GM19324 (cell line): ENCODE results near the gene KRTAP2-1.
"Not testable (repeated sequence)": the region's sequence is repeated elsewhere in the genome, so short reads cannot be mapped to it uniquely, and the experiment has no call there.

Experiments used
- ATAC-seq: cut with Tn5 transposase; IDR thresholded peaks from one replicate; pipeline ENCODE4 v1.9.1; 2021; ENCODE audit warnings: mild to moderate bottlenecking, moderate library complexity; ENCODE audit not compliant: unreplicated experiment, low FRiP score

Gene KRTAP2-1

DNA sequence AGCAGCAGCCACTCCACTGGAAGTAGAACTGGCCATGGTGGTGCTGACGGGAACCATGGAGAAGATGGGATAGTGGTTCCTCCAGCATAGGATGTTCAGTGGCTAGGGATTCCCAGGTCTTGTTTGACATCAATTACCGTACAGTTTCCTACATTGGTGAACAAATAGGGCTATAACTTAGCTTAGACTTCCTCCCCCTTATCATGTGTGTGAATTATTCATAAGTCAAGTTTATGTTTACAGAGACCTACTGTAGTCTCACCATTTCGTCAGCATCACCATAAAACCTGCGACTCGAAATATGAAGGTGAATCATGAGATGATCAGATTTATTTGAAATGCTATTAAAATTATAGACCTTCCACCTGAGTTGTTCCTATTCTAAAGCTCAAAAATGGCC lies 11.6 kb upstream of the KRTAP2-1 start:
- no peak for ATAC-seq

DNA sequence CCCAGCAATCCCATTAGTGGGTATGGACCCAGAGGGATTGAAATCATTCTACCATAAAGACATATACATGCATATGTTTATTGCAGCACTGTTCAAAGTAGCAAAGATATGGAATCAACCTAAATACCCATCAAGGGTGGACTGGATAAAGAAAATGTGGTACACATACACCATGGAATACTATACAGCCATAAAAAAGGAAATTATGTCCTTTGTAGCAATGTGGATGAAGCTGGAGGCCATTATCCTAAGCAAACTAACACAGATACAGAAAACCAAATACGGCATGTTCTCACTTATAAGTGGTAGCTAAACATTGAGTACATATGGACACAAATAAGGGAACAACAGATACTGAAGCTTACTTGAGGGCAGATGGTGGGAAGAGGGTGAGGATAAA lies 10.4 kb upstream of the KRTAP2-1 start:
- ATAC-seq: no peak

DNA sequence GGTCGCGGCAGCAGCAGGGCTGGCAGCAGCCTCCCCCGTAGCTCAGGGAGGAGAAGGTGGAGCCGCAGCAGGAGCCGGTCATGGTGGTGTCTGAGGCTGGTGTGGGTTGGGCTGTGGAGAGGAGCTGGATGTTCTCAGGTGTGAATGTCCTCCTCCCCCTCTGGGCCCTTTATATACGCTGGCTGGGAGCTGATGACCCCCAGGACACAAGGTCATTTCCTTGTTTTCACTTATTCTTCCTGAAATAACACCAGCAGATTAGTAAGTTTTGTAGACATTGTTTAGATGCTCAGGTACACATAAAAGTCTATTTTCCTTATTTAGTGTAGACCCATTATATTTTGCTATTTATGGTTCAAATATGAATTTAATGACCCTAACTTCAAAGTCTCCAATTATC lies 8.0 kb upstream of the KRTAP2-1 start, which contains the start of gene KRTAP2-2:
Gene KRTAP2-2, minus strand, starts transcription at position 101 of the 400 bp plus-strand sequence. Its CDS starts 19 bp downstream, at position 82.
- not testable (repeated sequence) for ATAC-seq

DNA sequence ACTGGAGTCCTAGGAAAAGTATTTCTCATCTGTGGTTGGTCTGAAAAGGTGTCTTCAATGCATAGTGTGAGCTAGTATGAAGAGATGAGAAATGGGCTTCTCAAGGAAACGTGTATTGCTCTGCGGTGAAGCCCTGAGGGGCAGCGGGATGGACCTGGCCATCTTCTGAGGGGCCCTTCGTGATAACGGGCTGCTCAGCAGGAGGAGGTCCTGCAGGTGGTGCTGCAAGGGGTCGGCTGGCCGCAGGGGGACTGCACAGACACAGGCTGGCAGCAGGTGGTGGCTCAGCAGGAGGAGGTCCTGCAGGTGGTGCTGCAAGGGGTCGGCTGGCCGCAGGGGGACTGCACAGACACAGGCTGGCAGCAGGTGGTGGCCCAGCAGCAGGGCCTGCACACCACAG lies 7.4 kb upstream of the KRTAP2-1 start:
- ATAC-seq: not testable (repeated sequence)

DNA sequence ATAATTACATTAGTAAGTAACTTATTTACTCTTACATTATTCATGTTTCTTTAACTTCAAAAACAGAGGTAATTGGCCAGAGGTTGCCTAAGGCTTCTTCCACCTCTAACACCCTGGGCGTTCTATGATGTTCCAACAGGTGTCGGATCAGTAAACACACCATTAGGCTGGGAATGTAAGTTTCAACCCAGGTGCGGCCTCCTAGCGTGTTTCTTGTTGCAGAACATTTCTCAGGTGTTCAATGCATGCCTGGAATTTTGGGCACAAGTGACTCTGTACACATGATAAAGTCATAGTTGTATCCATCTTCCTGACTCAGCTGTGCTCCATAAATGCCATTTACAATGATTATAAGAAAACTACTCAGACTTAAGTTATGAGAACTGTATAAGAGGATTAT lies 6.9 kb upstream of the KRTAP2-1 start:
- ATAC-seq: no peak

DNA sequence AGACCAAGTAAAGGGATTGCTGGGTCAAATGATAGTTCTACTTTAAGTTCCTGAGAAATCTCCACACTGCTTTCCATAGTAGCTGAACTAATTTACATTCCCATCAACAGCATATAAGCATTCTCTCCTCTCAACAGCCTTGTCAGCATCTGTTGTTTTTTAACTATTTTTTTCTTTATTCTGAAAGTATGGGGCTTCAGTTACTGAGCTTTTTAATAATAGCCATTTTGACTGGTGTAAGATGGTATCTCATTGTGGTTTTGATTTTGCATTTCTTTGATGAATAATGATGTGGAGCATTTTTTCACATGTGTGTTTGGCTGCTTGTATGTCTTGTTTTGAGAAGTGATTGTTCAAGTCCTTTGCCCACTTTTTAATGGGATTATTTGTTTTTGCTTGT lies 5.5 kb upstream of the KRTAP2-1 start:
- ATAC-seq: no peak

DNA sequence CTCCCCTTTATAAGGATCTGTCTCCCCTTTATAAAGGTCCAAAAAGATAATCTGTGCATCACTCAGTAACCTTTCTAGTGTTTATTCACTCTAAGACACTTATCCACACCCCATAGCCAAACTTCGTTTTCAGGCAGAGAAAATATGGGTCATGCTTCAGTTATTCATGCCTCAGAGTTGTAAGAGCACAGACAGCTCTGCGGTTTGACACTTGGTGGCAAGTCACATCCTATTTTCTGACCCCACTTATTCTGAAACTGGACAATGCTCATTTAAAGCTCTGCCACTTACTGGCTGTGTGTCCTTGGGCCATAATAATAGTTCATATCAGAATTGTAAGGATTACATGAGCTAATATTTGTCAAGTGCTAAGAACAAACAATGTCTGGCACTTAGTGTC lies 2.0 kb upstream of the KRTAP2-1 start:
- ATAC-seq: no peak

DNA sequence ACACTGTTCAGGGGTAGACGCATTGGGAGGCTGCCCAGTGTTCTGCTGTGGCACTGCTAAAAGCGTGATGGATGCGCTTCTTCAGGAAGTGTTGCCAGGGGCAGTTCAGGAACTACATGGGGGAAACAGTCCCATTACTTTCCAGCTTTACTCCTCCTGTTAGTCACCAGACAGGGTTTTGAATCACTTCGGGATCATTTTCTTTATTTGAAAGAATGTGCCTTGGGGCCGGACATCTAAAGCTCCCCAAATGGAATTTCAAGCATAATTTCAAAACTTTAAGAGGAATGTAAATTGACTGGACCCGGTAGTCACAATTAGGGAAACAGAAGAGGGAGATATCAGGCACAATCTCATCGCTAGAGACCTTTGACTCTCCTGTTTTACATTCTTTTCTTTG lies 1.3 kb upstream of the KRTAP2-1 start:
- no peak for ATAC-seq

DNA sequence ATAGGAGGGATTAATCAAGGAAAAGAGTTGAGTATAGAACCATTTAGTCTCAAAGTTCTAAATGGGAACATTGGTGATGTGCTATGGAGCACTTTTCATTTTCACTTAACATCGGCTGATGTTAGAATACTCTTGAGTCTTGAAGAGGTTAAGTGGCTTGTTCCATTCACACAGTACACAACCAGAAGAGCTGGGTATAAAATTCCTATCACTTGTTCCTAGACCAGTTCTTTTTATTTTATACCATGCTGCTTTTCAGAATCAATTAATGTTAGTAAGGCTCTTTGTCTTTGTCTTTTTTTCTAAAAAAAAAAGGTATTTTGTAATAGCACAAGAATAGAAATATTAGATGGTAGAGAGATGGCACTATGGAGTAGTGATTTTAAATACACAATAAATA lies 4.2 kb downstream of the KRTAP2-1 start:
- no peak for ATAC-seq

DNA sequence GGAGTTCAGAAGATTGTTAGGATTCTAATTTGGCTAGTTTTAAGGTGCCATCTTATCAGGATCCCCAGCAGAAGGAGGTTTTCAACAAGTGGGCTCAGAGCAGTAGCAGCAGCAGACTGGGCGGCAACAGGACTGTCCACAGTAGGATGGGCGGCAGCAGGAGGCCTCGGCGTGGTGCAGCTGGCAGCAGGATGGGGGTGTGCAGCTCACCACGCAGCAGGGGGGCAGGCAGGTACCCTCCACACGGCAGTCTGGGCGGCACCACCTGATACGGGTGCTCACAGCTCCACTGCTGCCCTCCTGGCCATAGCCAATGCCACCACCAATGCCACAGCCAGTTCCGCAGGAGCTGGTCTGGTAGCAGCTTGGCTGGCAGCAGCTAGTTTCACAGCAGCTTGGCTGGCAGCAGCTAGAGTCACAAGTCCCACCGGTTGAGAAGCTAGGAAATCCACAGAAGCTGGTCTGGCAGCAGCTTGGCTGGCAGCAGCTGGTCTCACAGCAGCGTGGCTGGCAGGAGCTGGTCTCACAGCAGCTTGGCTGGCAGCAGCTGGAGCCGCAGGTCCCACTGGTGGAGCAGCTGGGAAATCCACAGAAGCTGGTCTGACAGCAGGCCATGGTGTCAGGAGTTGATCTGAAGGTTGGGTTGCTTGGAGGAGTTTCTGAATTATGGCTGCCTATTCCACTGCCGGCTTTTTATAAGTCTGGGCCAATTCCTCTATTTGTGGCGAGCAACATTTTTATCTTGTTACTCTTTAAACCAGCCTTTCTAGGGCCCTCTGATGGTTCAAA lies 6.1 kb downstream of the KRTAP2-1 start, which contains the start of gene KRTAP1-1:
Gene KRTAP1-1, minus strand, starts transcription at position 668 of the 789 bp plus-strand sequence. Its CDS starts 53 bp downstream, at position 615.
- ATAC-seq: not testable (repeated sequence)

DNA sequence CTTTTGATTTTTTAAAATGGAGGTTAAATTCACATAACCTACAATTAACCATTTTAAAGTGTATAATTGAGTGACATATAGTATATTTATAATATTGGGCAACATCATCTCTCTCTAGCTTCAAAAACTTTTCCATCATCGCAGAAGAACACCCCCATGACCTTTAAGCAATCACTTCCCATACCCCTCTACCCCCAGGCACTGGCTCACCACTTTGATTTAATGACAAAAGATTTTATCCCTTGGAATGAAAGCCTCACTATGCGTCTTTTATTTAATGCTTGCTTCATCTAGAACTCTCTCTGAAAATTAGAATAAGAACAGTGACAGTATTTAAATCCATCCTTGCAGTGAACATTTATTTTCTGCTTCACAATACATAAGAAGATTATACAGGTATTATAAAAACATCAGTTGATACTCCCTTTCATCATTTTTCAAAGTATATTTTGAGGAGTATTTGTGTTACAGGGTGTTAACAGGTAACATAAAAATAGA lies 9.2 kb downstream of the KRTAP2-1 start:
- ATAC-seq: no peak

DNA sequence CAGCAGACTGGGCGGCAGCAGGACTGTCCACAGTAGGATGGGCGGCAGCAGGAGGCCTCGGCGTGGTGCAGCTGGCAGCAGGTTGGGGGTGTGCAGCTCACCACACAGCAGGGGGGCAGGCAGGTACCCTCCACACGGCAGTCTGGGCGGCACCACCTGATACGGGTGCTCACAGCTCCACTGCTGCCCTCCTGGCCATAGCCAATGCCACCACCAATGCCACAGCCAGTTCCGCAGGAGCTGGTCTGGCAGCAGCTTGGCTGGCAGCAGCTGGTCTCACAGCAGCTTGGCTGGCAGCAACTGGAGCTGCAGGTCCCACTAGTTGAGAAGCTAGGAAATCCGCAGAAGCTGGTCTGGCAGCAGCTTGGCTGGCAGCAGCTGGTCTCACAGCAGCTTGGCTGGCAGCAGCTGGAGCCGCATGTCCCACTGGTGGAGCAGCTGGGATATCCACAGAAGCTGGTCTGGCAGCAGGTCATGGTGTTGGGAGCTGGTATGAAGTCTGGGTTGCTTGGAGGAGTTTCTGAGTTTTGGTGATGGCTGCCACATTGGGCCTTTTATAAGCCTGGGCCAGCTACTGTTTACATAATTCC lies 12.7 kb downstream of the KRTAP2-1 start, which contains the start of gene KRTAP1-3:
Gene KRTAP1-3, minus strand, starts transcription at position 529 of the 590 bp plus-strand sequence. Its CDS starts 53 bp downstream, at position 476.
- ATAC-seq: not testable (repeated sequence)

DNA sequence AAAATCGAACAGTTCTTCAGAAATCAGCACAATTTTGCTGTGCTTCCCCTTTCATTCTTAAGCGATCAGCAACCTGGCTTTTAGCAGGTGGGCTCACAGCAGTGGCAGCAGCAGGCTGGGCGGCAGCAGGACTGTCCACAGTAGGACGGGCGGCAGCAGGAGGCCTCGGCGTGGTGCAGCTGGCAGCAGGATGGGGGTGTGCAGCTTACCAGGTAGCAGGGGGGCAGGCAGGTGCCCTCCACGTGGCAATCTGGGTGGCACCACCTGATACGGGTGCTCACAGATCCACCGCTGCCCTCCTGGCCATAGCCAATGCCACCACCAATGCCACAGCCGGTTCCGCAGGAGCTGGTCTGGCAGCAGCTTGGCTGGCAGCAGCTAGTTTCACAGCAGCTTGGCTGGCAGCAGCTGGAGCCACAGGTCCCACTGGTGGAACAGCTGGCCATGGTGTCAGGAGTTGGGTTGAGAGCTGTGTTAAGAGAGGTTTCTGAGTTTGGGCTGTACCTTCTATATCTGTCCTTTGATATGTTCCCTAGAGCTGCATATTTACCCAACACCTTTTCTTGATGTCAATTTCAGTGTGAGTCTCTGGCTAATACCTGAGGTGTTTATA lies 17.4 kb downstream of the KRTAP2-1 start, which contains the start of gene KRTAP1-4:
Gene KRTAP1-4, minus strand, starts transcription at position 563 of the 613 bp plus-strand sequence. Its CDS starts 117 bp downstream, at position 446.
- ATAC-seq: no peak

DNA sequence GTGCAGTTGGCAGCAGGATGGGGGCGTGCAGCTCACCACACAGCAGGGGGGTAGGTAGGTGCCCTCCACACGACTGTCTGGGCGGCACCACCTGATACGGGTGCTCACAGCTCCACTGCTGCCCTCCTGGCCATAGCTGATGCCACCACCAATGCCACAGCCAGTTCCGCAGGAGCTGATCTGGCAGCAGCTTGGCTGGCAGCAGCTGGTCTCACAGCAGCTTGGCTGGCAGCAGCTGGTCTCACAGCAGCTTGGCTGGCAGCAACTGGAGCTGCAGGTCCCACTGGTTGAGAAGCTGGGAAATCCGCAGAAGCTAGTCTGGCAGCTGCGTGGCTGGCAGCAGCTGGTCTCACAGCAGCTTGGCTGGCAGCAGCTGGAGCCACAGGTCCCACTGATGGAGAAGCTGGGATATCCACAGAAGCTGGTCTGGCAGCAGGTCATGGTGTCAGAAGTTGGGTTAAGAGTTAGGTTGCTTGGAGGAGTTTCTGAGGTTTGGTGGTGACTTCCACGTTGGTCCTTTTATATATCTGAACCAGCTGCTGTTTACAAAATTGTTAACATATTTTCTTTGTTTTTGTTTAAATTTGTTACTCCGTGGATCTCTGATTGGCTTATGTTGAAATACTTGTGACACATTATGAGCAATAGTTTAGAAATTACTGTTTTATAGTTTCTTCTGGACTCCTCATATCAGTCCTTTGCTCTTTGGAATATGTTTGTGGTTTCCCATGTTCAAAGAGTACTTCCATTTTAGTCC lies 20.2 kb downstream of the KRTAP2-1 start, which contains the start of gene KRTAP1-5:
Gene KRTAP1-5, minus strand, starts transcription at position 494 of the 757 bp plus-strand sequence. Its CDS starts 53 bp downstream, at position 441.
- ATAC-seq: no peak

DNA sequence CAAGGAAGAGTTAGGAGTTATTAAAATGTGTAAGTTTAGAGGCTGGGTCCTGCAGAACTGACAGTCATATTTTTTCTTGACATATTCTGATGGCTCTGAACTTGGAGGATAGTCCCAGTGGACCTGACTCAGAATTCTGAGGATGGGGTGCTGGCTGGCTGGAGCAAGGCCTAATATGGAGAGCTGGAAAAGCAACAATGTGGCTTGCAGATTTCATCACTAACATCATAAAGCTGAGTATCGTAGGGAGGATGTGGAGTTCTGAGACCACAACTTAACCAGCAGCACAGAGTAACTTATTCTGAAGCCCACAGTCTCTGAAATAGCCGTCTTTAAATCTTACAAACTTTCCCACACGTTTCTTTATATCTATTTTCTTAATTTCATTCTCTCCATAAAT lies 22.4 kb downstream of the KRTAP2-1 start:
- ATAC-seq: no peak

DNA sequence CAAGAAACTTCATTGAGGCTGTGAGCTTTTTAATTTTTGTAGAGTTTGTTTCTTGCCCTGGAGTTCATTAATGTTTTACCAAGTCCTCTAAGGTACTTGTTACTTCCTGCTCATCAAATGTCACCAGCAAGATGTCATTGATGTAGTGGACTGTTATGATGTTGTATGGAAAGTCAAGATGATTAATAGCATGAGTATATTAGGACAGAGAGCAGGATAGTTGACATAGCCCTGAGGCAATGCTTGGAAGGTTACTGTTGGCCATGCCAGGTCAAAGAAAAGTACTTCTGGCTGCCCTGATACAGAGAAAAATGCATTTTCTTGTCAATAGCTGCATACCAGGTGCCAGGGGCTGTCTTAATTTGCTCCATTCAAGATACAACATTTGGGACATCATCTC lies 26.8 kb downstream of the KRTAP2-1 start:
- no peak for ATAC-seq

DNA sequence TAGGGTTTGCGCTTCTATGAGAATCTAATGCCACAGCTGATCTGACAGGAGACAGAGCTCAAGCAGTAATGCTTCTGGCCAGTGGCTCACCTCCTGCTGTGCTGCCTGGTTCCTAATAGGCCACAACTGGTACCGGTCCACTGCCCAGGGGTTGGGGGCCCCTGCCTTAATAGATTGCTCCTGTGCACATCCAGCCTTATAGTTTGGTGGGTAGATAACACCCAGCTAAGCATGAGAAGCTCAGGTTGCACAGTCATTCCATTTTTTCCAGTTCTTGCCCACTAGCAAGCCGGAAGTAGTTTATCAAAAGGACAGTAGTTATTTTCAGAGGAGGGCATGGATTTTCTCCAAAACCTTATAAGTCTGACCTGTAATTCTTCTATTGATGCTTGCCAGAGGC lies 27.7 kb downstream of the KRTAP2-1 start:
- no peak for ATAC-seq

DNA sequence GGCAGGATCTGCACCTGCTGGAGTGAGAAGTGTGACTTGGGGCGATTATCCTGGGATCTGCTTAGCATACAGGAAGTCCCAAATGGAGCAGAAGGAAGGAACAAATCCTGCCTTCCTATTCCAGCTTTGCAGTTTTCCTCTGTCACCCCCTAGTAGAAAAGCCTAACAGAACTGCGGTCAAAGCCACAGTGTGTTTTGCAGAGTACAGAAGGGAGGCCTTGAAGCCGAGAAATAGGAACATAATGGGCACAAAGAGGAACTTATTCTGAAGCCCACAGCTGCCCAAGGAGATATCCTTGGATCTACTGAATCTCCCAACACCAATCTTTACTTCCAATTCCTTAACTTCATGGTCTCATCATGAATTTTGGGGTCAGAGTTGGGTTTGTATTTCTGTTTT lies 28.6 kb downstream of the KRTAP2-1 start:
- ATAC-seq: no peak

DNA sequence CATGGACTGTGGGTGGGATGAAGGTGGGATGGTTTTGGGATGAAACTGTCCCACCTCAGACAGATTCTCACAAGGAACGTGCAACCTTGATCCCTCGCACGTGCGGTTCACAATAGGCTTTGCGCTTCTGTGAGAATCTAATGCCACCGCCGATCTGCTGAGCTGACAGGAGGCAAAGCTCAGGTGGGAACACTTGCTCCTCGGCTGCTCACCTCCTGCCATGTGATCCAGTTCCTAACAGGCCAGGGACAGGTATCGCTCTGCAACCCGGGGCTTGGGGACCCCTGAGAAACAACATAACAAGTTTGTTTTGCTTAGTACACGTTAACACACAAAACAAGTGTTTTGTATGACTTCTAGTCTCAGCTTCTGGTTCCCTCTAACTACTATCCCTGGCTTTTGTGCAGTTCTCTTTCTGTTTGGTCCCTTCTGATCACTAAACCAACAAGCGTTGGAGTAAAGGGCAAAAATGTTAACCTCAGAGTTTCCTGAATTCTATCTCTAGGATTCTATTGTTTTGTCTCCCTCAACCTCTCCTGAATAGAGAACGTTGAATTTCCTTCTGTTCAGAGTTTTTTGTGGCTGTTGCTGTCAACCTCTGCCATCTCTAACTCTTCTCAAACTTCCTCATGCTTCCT lies 30.4 kb downstream of the KRTAP2-1 start:
- no peak for ATAC-seq

DNA sequence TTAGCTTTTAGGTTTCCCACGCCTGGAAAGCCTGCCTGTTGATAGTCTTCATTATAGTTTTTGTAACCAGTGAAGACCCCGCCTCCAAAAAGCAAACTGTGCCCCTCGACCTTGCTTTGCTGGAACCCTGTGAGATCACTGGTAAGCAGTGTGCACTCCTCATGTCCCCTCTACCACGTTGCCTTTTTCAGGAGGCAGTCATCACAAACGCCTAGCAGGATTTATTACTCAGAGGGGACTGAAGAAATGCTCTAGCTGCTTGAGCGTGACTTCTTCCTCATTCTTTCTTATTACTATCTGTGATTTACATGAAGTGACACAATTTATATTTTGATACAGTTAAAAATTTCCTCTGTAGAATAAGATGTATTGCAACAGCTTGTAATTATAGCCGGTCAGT lies 31.7 kb downstream of the KRTAP2-1 start:
- no peak for ATAC-seq
